ENCODE measurements around the gene HIBADH. TPM values are rescaled to one million over a fixed set of nuclear protein-coding genes. Genes with fewer than 3 reads are reported as not detected.

Gene HIBADH
- total and polyA plus RNA-seq, 2 donors (not counting 3 experiments of a cell fraction or from before 2014, with no cell fraction given): 22.6 to 30.5 TPM

DNA sequence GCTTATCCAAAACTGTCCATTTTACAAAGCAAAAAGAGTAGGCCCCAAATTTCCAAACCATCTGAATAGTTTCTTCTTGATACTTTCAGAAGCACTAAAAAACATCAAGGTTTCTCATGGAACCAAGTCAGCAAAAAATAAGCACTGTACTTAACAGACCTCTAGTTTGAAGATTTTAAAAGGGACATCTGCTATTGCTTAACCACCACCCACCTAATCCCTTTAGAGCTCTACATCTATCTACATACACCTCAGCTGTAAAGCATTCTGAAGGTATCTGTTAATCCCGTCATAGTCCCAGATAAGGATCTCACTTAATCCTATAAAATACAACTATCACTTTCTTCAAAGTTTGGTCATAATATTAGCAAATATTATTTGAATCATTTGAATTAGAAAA is 72.3 kb downstream of the HIBADH start:
- no peaks in the 10 kb centered on the region for H3K9me1 ChIP-seq (replicated peaks; ENCODE audit: control insufficient read depth, extremely low read depth, insufficient read depth, low read length)
- H4K20me1 ChIP-seq (replicated peaks; ENCODE audit: control insufficient read depth, extremely low read depth, insufficient read depth, low read length): no peaks in the 10 kb centered on the region
- POLR2A ChIA-PET: no interaction called here
- no peaks in the 10 kb centered on the region for H3K79me2 ChIP-seq (ENCODE audit: control insufficient read depth, insufficient read depth, low read length)
- no TSS peak for BruUV-seq (replicated peaks)
- no peak for TF ChIP-seq FOS (IDR thresholded peaks at IDR 0.05; ENCODE audit: borderline replicate concordance, insufficient read depth, low read length)
- TF ChIP-seq JUN (IDR thresholded peaks at IDR 0.05; ENCODE audit: borderline replicate concordance, insufficient read depth, insufficient read length, low read depth): no peak
- no peak for TF ChIP-seq POLR2AphosphoS5 (IDR thresholded peaks at IDR 0.05; ENCODE audit: insufficient read depth, low read depth, low read length)
- TF ChIP-seq, protein P1, sequence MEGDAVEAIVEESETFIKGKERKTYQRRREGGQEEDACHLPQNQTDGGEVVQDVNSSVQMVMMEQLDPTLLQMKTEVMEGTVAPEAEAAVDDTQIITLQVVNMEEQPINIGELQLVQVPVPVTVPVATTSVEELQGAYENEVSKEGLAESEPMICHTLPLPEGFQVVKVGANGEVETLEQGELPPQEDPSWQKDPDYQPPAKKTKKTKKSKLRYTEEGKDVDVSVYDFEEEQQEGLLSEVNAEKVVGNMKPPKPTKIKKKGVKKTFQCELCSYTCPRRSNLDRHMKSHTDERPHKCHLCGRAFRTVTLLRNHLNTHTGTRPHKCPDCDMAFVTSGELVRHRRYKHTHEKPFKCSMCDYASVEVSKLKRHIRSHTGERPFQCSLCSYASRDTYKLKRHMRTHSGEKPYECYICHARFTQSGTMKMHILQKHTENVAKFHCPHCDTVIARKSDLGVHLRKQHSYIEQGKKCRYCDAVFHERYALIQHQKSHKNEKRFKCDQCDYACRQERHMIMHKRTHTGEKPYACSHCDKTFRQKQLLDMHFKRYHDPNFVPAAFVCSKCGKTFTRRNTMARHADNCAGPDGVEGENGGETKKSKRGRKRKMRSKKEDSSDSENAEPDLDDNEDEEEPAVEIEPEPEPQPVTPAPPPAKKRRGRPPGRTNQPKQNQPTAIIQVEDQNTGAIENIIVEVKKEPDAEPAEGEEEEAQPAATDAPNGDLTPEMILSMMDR (IDR thresholded peaks at IDR 0.05; ENCODE audit: extremely low read depth in 1 of 2, insufficient read depth in 1 of 2, low read depth in 1 of 2, low read length in 2 of 2): no peak
- no peak for TF ChIP-seq GATA2 (IDR thresholded peaks at IDR 0.05; ENCODE audit: insufficient read depth, insufficient read length, low read depth, low read length)
- no peaks in the 10 kb centered on the region for H3K27me3 ChIP-seq (ENCODE audit: control insufficient read depth in 2 of 2, insufficient read depth in 2 of 2, low read length in 2 of 2)
- FAIRE-seq (no peak), DNase-seq (ENCODE audit: low read depth, low spot score) (no peak)
- peaks cover 4% of the 10 kb centered on the region for H3K4me1 ChIP-seq (ENCODE audit: control insufficient read depth, extremely low read depth, insufficient read depth, low read length)
- no peak overlapping the region for H3K4me3 ChIP-seq (replicated peaks in 1 of 3; ENCODE audit: insufficient read depth in 1 of 3, low read depth in 1 of 3, low read length in 3 of 3)
- H3K36me3 ChIP-seq (ENCODE audit: control insufficient read depth in 2 of 2, extremely low read depth in 1 of 2, insufficient read depth in 2 of 2, low read length in 2 of 2): no peaks in the 10 kb centered on the region
- CTCF ChIA-PET: interaction anchor here (1.1 kb wide), 1 partner anchor 16 kb away, joined by 3 read pairs; no protein-coding TSS in a partner anchor
- H3K27ac ChIP-seq (ENCODE audit: insufficient read depth, low read depth, low read length): no peak overlapping the region
- intact Hi-C loops (cut with micrococcal nuclease) (no loop called here), dilution Hi-C loops (cut with MboI; ENCODE audit: extremely low pct_ligation_motif_present, low sequenced_read_pairs) (no loop called here)
- no peak overlapping the region for H2AFZ ChIP-seq (ENCODE audit: low read depth, low read length)
- no peak overlapping the region for H3K4me2 ChIP-seq (ENCODE audit: insufficient read depth, low read length)
- no peak overlapping the region for H3K9ac ChIP-seq (replicated peaks; ENCODE audit: extremely low read depth, insufficient read depth, low read length)
- H3K9me3 ChIP-seq (replicated peaks; ENCODE audit: control insufficient read depth, insufficient read depth, low read length): no peaks in the 10 kb centered on the region

DNA sequence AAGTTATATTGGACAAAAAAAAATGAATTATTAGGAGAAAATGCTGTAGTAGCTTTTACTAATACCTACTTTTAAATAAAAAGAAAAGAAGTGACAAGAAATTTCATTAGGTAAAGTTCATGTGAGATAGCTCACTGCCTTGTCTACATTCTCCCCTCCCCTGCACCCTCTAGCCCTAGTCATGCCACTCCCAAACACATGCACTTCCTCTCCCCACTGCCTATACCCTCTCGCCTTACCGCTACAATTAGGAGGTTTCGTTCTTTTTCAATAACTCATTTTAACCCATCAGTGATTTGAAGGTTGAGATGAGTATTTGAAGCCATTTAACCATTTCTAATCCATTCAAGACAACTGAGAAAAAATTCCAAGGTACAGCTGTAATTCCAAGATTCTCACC is 75.3 kb downstream of the HIBADH start:
- no peak overlapping the region for H3K4me2 ChIP-seq (ENCODE audit: insufficient read depth, low read length)
- DNase-seq (ENCODE audit: low read depth, low spot score) (no peak), FAIRE-seq (no peak)
- H4K20me1 ChIP-seq (replicated peaks; ENCODE audit: control insufficient read depth, extremely low read depth, insufficient read depth, low read length): no peaks in the 10 kb centered on the region
- dilution Hi-C loops (cut with MboI; ENCODE audit: extremely low pct_ligation_motif_present, low sequenced_read_pairs) (no loop called here), intact Hi-C loops (cut with micrococcal nuclease) (no loop called here)
- H3K9me1 ChIP-seq (replicated peaks; ENCODE audit: control insufficient read depth, extremely low read depth, insufficient read depth, low read length): no peaks in the 10 kb centered on the region
- ChIA-PET POLR2A (no interaction called here), CTCF (interaction anchor here (0.8 to 2.1 kb wide), 11 partner anchors 9 to 391 kb away, joined by 3 to 7 read pairs (median 3); no protein-coding TSS in a partner anchor)
- no peaks in the 10 kb centered on the region for H3K27me3 ChIP-seq (ENCODE audit: control insufficient read depth in 2 of 2, insufficient read depth in 2 of 2, low read length in 2 of 2)
- no peak overlapping the region for H2AFZ ChIP-seq (ENCODE audit: low read depth, low read length)
- H3K9ac ChIP-seq (replicated peaks; ENCODE audit: extremely low read depth, insufficient read depth, low read length): no peak overlapping the region
- no TSS peak for BruUV-seq (replicated peaks)
- H3K4me3 ChIP-seq (replicated peaks in 1 of 3; ENCODE audit: insufficient read depth in 1 of 3, low read depth in 1 of 3, low read length in 3 of 3): no peak overlapping the region
- TF ChIP-seq POLR2A (IDR thresholded peaks at IDR 0.05; ENCODE audit: low read depth, low read length) (no peak), EZH2 (IDR thresholded peaks at IDR 0.05; ENCODE audit: borderline replicate concordance, low read depth, low read length, severe bottlenecking) (no peak), POLR2AphosphoS5 (IDR thresholded peaks at IDR 0.05; ENCODE audit: insufficient read depth, low read depth, low read length) (no peak), MYC (IDR thresholded peaks at IDR 0.05; ENCODE audit: low read depth, low read length) (no peak), GATA2 (IDR thresholded peaks at IDR 0.05; ENCODE audit: insufficient read depth, insufficient read length, low read depth, low read length) (no peak), FOS (IDR thresholded peaks at IDR 0.05; ENCODE audit: borderline replicate concordance, insufficient read depth, low read length) (no peak)
- TF ChIP-seq, protein P1 (IDR thresholded peaks at IDR 0.05; ENCODE audit: extremely low read depth in 1 of 2, insufficient read depth in 1 of 2, low read depth in 1 of 2, low read length in 2 of 2): no peak
- no peaks in the 10 kb centered on the region for H3K4me1 ChIP-seq (ENCODE audit: control insufficient read depth, extremely low read depth, insufficient read depth, low read length)
- no peaks in the 10 kb centered on the region for H3K79me2 ChIP-seq (ENCODE audit: control insufficient read depth, insufficient read depth, low read length)
- H3K36me3 ChIP-seq (ENCODE audit: control insufficient read depth in 2 of 2, extremely low read depth in 1 of 2, insufficient read depth in 2 of 2, low read length in 2 of 2): no peaks in the 10 kb centered on the region
- H3K27ac ChIP-seq (ENCODE audit: insufficient read depth, low read depth, low read length): no peak overlapping the region
- H3K9me3 ChIP-seq (replicated peaks; ENCODE audit: control insufficient read depth, insufficient read depth, low read length): no peaks in the 10 kb centered on the region

Data from endothelial cell of umbilical vein (primary cell).